ENCODE data around the gene GRPEL1.

GRCh38 chr4:7052923-7053715, 14.7 kb downstream of the GRPEL1 start:
- TF ChIP-seq NR3C1 (IDR thresholded peaks at IDR 0.05) (no peak), SREBF2 (IDR thresholded peaks at IDR 0.05) (no peak), CBX2 (IDR thresholded peaks at IDR 0.05; ENCODE audit: borderline replicate concordance, low read depth) (no peak), MAZ (IDR thresholded peaks at IDR 0.05; ENCODE audit: borderline replicate concordance, low read depth, low read length) (no peak), RCOR1 (IDR thresholded peaks at IDR 0.05; ENCODE audit: low read depth, low read length) (no peak), RAD21 (conservative IDR thresholded peaks at IDR 0.05 in 1 of 2, IDR thresholded peaks at IDR 0.05 in 1 of 2) (no peak), ZC3H11A (IDR thresholded peaks at IDR 0.05) (no peak), BCL3 (IDR thresholded peaks at IDR 0.05) (no peak), MAX (IDR thresholded peaks at IDR 0.05) (no peak), EP300 (IDR thresholded peaks at IDR 0.05) (no peak), POLR2A (IDR thresholded peaks at IDR 0.05; ENCODE audit: low read length) (no peak)
- TF ChIP-seq, protein P1, sequence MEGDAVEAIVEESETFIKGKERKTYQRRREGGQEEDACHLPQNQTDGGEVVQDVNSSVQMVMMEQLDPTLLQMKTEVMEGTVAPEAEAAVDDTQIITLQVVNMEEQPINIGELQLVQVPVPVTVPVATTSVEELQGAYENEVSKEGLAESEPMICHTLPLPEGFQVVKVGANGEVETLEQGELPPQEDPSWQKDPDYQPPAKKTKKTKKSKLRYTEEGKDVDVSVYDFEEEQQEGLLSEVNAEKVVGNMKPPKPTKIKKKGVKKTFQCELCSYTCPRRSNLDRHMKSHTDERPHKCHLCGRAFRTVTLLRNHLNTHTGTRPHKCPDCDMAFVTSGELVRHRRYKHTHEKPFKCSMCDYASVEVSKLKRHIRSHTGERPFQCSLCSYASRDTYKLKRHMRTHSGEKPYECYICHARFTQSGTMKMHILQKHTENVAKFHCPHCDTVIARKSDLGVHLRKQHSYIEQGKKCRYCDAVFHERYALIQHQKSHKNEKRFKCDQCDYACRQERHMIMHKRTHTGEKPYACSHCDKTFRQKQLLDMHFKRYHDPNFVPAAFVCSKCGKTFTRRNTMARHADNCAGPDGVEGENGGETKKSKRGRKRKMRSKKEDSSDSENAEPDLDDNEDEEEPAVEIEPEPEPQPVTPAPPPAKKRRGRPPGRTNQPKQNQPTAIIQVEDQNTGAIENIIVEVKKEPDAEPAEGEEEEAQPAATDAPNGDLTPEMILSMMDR (IDR thresholded peaks at IDR 0.05): no peak

Data from A549 (cell line).